ENCODE results near the gene NDUFS2. TPM values are rescaled to one million over a fixed set of nuclear protein-coding genes. Genes with fewer than 3 reads are reported as not detected.

NDUFS2 gene
- total and polyA plus RNA-seq, 8 donors = 26.7 to 56.8 (median 31.1) TPM

DNA sequence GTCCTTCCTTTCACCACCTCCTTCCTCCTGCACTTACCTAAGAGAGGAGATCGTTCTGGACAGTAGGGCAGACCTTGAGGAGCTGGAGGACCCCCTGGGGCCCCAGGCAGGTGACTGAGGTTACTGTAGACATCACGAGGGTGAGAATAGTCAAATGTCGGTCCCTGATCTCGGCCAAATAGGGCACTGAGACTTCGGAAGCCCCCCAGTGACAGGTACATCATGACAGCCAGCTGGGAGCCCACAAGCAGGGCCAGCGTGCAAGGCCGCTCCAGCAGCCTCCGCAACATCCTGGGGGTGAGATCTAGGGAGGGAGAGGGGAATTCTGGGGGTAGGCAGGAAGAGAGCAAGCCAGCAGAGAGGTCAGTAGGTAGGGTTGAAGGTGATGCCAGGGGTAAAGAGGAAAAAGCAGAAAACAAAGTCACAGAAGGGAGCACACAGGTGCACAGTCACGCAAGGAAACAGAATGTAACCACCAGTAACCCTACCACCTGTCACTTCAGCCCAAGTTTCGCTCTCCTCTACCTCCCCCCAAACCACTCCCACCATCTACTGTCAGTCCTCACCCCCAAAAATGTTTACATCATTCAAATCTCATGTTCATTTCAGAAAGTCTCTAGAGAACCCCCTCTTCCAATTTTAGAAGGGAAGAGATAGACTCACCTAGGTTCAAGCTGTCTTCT lies 26.3 kb upstream of the NDUFS2 start:
- FAIRE-seq = no peak
- H3K27me3 ChIP-seq = no peaks in the 10 kb centered on the region
- intact Hi-C loops (cut with DNase I) = no loop called here
- WGBS, 2 donors = 76 to 79% methylated on average over 10 of the region's 10 CpGs
- TF ChIP-seq, protein P1, sequence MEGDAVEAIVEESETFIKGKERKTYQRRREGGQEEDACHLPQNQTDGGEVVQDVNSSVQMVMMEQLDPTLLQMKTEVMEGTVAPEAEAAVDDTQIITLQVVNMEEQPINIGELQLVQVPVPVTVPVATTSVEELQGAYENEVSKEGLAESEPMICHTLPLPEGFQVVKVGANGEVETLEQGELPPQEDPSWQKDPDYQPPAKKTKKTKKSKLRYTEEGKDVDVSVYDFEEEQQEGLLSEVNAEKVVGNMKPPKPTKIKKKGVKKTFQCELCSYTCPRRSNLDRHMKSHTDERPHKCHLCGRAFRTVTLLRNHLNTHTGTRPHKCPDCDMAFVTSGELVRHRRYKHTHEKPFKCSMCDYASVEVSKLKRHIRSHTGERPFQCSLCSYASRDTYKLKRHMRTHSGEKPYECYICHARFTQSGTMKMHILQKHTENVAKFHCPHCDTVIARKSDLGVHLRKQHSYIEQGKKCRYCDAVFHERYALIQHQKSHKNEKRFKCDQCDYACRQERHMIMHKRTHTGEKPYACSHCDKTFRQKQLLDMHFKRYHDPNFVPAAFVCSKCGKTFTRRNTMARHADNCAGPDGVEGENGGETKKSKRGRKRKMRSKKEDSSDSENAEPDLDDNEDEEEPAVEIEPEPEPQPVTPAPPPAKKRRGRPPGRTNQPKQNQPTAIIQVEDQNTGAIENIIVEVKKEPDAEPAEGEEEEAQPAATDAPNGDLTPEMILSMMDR (IDR thresholded peaks at IDR 0.05) = no peak
- H3K4me1 ChIP-seq = peaks cover 0 to 11% (median 4%) of the 10 kb centered on the region in 3 donors
- DNase-seq = no peak
- H3K27ac ChIP-seq = no peak overlapping the region
- ATAC-seq = no peak
- H3K36me3 ChIP-seq = peaks cover 0 to 35% (median 12%) of the 10 kb centered on the region in 3 donors
- peak overlapping the region in 2 of 4 donors; percentile 74 for H3K4me3 ChIP-seq
- H3K9me3 ChIP-seq = no peaks in the 10 kb centered on the region

DNA sequence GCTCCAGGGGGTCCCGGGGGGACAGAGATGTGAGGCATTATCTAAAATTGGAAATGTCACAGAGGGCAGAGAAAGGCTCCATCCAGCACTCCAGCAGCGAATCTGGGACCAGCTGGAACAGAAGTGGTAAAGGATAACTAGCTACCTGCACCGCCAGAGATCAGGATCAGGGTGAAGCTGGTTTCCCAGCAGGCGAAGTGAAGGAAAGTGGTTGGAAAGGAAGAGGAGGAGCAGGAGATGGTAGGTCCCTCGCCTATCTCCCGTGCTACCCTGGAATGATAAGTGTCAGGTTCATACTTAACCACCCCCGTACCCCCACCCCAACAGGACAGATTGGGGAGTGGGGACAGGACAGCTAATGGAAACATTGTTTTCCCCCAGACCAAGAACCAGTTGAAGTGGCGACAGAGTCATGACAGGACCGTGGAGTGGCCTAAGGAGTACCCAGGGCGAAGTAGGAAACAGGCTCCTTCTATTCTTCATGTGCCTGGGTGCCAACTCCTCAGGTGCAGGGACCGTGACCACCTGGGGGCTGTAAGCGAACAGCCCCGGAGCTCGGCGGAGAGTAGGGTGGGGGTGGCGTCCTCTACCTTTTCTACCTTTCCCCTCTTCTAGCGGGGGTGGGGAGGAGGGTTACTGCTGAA lies 25.6 kb upstream of the NDUFS2 start:
- H3K27me3 ChIP-seq = no peaks in the 10 kb centered on the region
- intact Hi-C loops (cut with DNase I) = no loop called here
- no peak for FAIRE-seq
- WGBS, 2 donors = 8 to 9% methylated on average over 16 to 17 of the region's 17 CpGs
- peak; percentile 23 to 38 (median 32) for ATAC-seq
- TF ChIP-seq, protein P1 (IDR thresholded peaks at IDR 0.05) = no peak
- H3K4me1 ChIP-seq = peaks cover 0 to 11% (median 4%) of the 10 kb centered on the region in 3 donors
- peak overlapping the region; percentile 54 to 74 (median 66) for H3K4me3 ChIP-seq
- H3K9me3 ChIP-seq = no peaks in the 10 kb centered on the region
- H3K27ac ChIP-seq = peak overlapping the region in 3 of 4 donors; percentile 75 to 85 (median 78)
- DNase-seq = no peak
- peaks cover 0 to 32% (median 10%) of the 10 kb centered on the region in 3 donors for H3K36me3 ChIP-seq

DNA sequence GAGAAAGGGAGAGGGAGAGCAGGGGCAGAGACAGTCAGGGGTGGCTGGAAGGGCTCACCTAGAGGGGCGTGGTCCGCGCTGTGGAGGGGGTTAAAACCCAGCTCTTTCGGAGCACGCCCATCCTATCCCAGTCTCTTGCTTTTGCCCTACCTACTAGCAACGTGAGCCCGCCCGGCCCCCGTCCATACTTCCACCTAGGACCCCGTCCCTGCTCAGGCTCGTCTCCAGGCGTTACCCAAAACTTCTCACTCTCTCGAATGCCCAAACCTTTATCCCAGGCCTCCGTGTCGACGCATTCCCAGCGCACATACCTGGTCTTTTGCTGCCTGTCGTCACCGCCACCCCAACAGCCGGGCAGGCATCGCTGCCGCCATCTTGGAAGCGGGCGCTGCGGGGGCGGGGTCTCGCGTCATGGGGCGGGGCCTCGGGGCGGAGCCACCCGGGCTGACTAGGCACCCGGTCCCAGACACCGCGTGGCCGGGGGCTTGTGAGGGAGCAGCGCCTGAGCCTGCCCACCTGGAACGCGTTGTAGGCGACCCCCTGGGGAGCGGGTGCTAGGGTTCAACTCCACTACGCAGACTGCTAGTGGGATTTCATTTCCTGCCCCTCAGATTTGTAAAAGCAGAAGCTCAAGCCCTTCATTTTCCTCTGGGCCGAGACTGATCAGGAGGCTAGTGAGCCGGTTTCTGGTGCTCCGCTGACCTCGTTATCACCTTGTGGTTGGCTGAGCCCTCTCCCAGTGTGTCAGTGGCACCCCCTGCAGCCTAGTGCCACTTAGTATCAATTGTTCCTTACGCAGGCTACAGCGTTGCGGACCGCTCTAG lies 24.8 kb upstream of the NDUFS2 start, which contains the start of gene B4GALT3:
B4GALT3 (minus strand) TSS at position 396 of the 824 bp plus-strand sequence. CDS start 1,447 bp downstream, outside the sequence.
- no peaks in the 10 kb centered on the region for H3K27me3 ChIP-seq
- WGBS, 2 donors = 1 to 2% methylated on average over 47 to 50 of the region's 50 CpGs

DNA sequence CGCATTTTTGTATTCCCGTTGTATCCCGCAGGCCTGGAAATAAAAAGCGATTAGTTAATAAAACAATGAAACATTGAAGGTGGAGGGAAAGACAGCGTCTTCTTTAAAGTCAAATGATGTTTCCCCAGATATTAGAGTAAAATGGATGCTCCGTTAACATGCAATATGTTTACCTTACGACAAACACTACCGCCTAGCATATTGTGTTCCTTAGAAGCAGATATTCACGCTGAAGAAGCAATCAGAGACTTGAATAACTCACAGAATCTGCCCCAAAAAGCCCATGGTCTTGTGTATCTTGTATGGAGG lies 24.3 kb upstream of the NDUFS2 start:
- Histone ChIP-seq H3K9me3 (no peaks in the 10 kb centered on the region), H3K36me3 (peaks cover 0 to 20% (median 5%) of the 10 kb centered on the region in 3 donors), H3K27me3 (no peaks in the 10 kb centered on the region), H3K27ac (peak overlapping the region; percentile 75 to 85 (median 79)), H3K4me1 (peaks cover 0 to 11% (median 4%) of the 10 kb centered on the region in 3 donors), H3K4me3 (peak overlapping the region; percentile 54 to 74 (median 66))
- TF ChIP-seq, protein P1 (IDR thresholded peaks at IDR 0.05) = no peak
- intact Hi-C loops (cut with DNase I) = no loop called here
- DNase-seq (no peak), ATAC-seq (peak; percentile 1 to 6 (median 2)), FAIRE-seq (no peak)
- 16 to 24% methylated on average over 9 of the region's 9 CpGs for WGBS, 2 donors

More for the DNA sequence above, 24.8 kb upstream of the NDUFS2 start, which contains the start of gene B4GALT3:
- ATAC-seq (peak; percentile 96 to 98 (median 98)), DNase-seq (peak; percentile 86 to 99 (median 94)), FAIRE-seq (no peak)
- intact Hi-C loops (cut with DNase I) = no loop called here
- H3K9me3 ChIP-seq = no peaks in the 10 kb centered on the region
- H3K36me3 ChIP-seq = peaks cover 0 to 24% (median 5%) of the 10 kb centered on the region in 3 donors
- TF ChIP-seq, protein P1 (IDR thresholded peaks at IDR 0.05) = no peak
- H3K4me3 ChIP-seq = peak within 1 kb of the TSS; percentile 54 to 74 (median 66)
- peak within 1 kb of the TSS; percentile 75 to 85 (median 79) for H3K27ac ChIP-seq
- peaks cover 0 to 11% (median 4%) of the 10 kb centered on the region in 3 donors for H3K4me1 ChIP-seq

All from pancreas (tissue), 10 donors.